ENCODE data around the gene AARS2. TPM values are rescaled to one million over a fixed set of nuclear protein-coding genes. Genes with fewer than 3 reads are reported as not detected.

Gene AARS2
- total and polyA plus RNA-seq, 2 of the 8 experiments (the other 6 are each of a cell fraction or from before 2014, with no cell fraction given), result 8.6 to 20.4 TPM

- no peak; the same call in 1 of the 2 replicates for TF ChIP-seq ATF2 (IDR thresholded peaks at IDR 0.05; ENCODE audit: low read length)
- TF ChIP-seq POLR2A (IDR thresholded peaks at IDR 0.05; ENCODE audit: control extremely low read depth in 1 of 2, low read depth in 2 of 2, low read length in 2 of 2), result peak in 1 of 2 experiments; percentile 83; a peak in 2 of 3 replicates
Measured at GRCh38 chr6:44253307-44254101, 59.6 kb downstream of the AARS2 start (continued).
